HTR-8/SVneo (cell line): ENCODE measurements around the gene C2orf76.
A peak's percentile ranks its signal among the peaks of the same experiment; 100 is the strongest.
"Not testable (repeated sequence)": the region's sequence is repeated elsewhere in the genome, so short reads cannot be mapped to it uniquely, and the experiment has no call there.

Experiments
- DNase-seq: peaks from one replicate; pipeline ENCODE4 v3.0.0; 2011; ENCODE audit warnings: low spot score, mixed read lengths; ENCODE audit not compliant: insufficient read length
- FAIRE-seq: peaks from 2 replicates; lab custom pipeline; 2011; peaks lifted over from hg19 to GRCh38; lab: Jason Lieb, UNC

The C2orf76 gene

DNA sequence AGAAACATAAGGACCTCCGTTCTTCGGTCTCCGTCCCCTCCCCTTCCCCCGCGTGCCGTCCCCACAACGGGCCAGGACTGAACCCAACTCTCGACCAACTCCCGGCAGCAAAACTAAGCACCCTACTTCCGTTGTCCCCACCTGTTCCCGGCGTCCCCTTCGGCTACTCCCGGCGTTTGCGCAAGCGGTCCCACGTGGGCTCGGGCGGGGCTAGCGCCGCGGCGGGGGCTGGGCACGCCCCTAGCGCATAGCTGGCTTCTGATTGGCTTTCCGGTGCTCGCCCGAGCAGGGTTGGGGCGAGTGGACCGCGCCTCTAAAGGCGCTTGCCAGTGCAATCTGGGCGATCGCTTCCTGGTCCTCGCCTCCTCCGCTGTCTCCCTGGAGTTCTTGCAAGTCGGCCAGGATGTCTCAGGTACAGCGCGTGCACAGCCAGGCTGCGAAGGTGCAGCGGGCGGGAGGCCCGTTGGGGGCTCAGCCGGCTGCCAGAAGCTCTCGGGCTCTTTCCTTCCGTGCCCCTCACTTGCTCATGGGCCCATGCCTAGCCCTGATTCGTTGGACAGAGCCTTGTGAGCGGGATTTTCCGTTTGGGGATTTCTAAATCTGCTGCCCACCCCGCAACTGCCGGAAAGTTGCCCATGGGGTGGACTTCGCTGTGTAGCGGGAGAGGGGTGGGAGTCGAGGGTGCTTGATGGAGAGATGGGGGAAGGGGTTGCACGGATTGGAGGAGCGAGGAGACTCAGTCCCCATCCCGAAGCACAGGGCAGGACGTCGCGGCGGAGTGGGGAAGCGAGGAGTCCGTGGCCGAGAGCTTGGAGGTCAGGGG is at the start of gene C2orf76, which contains the start of gene DBI:
C2orf76 (minus strand) TSS at position 186 of the 823 bp plus-strand sequence. CDS start 26,875 bp downstream, outside the sequence.
DBI (plus strand) TSS at position 329 of the 823 bp plus-strand sequence; CDS start at position 404, 75 bp downstream.
- DNase-seq: peak; percentile 94
- peak; percentile 82 for FAIRE-seq

DNA sequence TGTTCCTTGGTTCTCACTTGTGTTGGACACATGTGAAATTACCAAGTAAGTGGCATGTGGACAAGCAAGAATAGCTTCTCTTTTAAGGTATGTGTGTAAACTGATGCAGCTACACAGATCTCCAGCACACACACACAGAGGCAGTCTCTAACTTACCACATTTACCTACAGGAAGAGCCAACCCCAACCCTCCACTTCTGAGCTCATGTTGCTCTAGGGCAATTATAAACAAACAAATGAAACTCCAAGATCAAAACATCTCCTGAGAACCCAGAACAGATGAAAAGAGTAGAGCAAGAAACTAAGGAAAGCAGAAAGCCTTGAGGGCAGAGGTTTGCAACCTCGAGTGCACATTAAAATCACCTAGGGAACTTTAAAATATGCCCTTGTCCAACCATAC is 49.0 kb upstream of the C2orf76 start:
- FAIRE-seq (no peak), DNase-seq (no peak)

DNA sequence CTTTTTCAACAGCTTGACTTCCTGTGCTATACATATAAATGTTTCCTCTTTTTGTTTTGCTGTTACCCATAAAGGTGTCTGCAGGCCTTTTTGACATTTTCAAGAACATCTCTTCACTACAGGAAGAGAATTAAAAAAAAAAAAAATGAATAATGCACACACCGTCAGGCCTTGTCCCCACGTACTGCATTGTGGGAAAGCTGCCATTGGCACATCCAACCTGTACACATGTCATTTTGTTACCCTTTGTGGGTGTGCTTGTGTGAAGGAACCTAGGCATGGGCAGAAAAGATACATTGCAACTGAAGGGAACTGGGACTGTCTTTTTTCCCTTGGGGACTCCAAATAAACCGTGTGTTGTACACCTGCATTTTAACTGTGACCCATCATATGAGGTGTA is 48.3 kb upstream of the C2orf76 start:
- FAIRE-seq: no peak

DNA sequence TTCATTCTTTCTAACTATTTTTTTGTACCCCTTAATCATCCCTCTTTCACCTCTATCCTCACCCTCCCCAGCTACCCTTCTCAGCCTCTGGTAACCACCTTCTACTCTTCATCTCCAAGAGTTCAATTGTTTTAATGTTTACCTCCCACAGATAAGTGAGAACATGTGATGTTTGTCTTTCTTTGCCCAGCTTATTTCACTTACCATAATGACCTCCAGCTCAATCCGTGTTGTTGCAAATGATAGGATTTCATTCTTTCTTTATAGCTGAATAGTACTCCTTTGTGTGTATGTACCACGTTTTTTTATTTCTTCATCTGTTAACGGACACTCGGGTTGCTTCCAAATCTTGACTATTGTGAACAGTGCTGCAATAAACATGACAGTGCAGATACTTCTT is 42.9 kb upstream of the C2orf76 start:
- DNase-seq (no peak), FAIRE-seq (no peak)

More for the DNA sequence above, 48.3 kb upstream of the C2orf76 start:
- DNase-seq: no peak

DNA sequence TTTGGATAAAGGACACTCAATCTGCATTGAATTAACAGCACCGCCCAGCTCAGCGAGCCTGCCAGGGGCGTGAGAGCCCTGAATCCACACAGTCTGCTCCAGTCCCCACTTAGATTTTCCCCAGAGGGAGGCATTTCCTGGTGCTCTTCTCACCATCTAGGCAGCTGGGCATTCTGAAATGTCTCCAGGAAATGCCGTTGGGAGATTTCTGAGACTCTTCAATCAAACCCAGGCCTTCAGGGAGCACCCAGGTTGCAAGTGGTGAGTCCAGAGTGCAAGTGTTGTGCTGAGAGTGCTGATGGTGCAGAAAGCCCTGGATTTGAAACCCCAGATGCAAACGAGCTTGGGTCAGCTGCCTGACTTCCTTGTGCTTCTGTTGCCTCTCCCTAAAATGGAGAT is 41.6 kb upstream of the C2orf76 start:
- no peak for FAIRE-seq
- no peak for DNase-seq

DNA sequence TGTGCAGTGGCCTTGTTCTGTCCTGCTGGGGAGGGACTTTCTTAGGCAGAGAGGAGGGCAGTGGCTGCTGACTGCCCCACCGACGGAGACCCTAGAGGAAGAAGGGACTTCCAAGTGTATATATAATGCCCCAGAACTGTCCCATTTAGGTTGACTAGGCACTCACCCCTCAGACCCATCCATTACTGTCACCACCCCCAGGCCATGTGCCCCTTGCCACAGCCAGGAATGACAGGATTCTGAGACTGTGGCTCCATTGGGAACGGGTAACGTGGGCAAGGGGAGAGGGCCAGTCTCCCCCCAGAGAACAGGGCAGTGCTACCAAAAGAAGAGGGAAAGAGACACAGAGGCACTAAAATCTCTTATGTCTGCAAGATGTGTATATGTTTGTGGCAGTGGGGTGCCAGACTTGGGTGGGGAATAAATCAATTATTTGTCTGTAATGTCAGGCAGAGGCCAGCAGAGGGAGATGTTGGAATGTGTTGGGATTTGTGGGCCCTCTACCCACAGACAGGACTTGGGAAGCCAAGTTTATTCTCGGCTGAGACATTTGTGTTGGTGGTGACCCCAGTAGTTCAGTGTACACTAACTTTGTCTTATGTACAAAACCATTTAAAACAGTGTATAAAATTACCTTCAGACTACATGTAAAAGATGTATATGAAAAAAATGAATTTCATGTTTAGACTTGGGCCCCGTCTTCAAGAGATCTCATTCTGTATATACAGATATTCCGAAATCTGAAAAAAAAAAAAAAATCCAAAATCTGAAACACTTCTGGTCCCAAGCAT is 41.0 kb upstream of the C2orf76 start:
- DNase-seq (peak; percentile 63), FAIRE-seq (peak; percentile 48)

DNA sequence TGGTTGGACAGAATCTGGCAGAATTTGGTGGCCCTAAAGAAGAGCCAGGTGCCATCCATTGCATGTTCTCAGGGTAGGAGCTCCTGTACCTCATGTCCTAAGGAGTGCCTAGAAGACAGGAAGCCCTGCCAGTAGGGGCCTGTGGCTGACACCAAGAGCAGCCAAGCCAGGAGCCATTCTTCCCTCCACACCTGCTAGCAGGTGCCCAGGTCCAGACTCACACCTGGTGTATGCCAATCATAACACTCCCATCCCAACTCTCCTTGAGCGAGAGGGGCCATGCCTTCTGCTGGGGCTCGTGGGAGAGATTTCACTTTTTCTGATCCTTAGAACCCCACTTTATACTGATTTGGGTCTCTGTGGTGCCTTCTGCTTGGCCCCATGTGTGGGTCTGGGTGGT is 38.5 kb upstream of the C2orf76 start:
- DNase-seq: no peak
- FAIRE-seq: no peak

DNA sequence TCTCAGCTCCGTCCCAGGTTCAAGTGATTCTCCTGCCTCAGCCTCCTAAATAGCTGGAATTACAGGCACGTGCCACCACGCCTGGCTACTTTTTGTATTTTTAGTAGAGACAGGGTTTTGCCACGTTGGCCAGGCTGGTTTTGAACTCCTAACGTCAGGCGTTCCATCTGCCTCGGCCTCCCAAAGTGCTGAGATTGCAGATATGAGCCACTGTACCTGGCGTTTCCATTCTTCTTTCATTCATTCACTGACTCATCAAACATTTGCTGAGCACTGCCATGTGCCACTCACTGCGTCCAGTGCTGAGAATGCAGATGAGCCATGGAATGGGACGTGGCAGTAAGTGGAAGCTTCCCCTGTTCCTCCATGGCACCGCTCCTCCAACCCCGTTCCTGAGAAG is 37.0 kb upstream of the C2orf76 start:
- not testable (repeated sequence) for DNase-seq, FAIRE-seq

DNA sequence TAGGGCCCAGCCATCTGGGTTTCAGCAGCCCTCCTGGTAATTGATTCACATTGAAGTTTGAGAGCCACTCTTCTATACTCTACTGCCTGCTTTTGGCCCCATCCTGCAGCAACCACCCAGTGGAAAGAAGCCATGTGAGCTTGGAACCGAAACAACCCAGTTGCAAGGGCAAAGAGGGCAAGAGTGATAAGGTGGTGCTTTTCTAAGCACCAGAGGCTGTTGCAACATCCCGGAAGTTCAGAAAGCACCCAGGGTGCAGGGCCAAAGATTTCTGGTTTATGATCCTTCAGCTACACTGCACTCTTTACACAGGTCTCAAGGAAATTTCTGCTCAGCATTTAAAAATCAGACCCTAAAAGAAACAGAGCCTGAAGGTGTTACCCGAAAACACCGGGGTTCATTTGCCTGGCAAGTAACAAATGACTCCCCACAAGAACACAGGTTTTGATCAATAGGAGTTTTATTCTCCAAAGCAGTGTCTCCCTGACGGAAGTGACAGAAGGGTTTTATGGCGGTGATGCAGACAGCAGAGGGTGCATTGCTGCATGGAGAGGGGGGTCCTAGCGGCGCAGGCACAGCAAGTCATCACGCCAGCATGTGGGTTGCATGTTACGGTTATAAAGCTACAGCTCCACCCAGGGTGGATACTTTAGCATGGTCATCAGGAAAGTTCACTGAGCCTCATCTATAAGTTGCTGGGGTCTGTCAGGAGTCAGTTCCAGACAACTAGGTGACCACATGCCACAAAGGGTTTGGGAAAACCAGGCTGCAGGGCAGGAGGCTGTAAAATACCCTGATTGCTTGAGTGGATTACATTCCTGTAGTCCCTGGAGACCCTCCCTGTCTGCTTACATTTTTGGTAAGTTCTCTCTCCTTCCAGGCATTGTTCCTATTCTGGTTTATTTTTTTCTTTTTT is 36.3 kb upstream of the C2orf76 start:
- DNase-seq (no peak), FAIRE-seq (no peak)

DNA sequence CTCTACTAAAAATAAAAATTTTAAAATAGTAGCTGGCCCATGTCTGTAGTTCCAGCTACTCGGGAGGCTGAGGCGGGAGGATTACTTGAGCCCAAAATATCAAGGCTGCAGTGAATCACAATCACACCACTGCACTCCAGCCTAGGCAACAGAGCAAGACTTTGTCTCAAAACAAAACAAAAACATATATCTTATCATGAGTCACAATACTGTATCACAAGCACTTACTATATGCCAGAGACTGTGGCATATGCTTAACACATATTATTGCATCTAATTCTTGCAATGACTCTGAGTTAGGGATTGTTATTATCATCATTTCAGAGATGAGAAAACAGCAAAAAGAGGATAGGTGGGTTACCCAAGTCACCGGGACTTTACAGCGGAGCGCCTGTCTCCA is 35.5 kb upstream of the C2orf76 start:
- FAIRE-seq (no peak), DNase-seq (no peak)

DNA sequence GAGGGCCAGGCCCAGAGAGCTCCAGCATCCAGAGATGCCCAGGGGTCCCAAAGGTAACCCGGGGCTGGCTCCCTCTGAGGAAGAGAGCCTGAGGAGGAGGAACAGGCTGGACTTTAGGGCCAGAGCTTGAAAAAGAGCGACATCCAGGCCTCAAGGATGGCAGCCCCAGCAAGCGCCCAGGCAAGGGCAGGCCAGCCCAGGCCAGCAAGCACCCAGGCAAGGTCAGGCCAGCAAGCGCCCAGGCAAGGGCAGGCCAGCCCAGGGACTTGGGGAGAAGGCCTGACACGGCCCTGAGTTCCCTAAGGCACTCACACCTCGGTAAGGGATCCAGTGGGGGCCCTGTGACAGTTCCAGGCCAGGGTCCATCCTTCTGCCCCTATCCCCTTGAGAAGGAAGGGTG is 30.6 kb upstream of the C2orf76 start:
- DNase-seq (no peak), FAIRE-seq (no peak)

DNA sequence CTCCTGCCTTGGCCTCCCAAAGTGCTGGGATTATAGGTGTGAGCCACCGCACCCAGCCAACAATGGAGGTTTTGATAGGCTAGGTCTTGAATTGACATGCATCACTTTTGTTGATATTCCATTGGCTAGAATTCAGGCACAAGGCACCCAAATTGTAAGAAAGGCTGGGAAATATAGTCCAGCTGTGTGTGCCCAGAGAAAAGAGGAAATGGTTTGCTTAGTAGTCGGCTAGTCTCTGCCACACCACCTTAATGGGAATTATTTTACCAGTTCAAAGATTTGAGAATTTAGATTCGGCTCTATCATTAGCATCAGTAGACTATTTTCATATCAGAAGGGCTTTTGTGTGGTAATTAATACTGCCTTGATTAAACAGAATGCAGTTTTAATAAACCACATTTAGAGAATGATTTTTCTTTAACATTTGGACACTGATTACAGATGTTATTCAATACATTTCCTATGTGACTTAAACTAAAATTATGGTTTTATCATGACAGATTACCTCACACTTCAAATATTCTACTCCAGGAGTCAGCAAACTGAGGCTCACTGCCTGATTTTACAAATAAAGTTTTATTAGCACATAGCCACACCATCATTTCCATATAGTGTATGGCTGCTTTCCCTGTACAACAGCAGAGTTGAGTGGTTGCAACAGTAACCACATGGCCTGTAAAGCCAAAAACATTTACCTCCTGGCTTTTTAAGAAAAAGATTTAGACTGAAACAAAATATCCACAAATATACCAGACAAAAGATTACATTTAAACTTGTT is 27.5 kb upstream of the C2orf76 start:
- DNase-seq (no peak), FAIRE-seq (no peak)

DNA sequence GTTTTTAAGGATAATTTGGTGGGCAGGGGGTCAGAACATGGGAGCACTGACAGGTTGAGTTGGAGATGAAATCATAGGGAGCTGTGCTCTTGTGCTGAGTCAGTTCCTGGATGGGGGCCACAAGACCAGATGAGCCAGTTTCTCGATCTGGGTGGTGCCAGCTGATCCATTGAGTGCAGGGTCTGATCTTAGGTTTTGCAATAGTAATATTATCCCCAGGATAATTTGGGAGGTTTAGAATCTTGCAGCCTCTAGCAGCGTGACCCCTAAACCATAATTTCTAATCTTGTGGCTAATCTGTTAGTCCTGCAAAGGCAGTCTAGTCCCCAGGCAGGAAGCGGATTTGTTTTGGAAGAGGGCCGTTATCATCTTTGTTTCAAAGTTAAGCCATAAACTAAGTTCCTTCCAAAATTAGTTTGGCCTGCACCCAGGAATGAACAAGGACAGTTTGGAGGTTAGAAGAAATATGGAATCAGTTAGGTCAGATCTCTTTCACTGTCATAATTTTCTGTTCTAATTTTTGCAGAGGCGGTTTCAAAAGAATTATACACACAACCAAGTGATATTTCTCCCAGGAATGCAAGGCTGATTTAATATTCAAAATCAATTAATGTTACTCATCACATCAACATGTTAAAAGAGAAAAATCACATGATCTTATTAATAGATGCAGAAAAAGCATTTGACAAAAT is 23.1 kb upstream of the C2orf76 start:
- FAIRE-seq (no peak), DNase-seq (no peak)

DNA sequence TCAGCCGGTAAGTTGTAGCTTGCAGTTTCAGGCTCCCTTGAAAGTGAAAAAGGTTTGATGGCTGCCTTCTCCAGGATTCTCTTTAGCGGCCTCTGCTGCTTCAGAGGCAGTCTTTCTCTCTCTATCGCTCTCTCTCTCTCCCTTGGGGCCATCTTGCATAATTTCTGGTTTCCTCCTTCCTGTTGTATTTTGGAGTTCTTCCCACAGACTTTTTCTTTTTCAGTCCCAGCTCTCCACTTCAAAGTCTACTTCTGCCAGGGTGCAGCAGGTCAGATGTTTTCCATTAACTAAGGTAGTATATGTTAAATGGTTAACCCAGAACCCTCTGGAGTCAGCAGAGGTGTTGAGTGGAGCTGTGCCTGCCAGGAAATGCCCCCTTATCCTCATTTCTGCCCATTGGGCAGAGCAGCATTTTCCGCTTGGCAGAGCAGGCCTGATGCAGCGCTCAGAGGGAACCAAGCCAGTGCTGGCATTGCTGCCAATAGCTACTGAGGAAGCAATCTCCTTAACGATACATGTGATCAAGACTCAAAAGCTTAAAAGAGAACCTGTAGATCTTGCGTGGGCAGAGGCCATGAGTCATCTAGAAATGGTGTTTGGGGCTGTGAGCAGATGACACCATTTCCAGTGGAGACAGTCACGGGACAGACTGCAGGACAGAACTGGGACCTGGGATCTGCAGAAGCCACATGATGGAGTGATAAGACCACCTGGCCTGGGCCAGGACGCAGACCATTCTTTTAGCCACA is 20.9 kb upstream of the C2orf76 start:
- FAIRE-seq: no peak
- no peak for DNase-seq

DNA sequence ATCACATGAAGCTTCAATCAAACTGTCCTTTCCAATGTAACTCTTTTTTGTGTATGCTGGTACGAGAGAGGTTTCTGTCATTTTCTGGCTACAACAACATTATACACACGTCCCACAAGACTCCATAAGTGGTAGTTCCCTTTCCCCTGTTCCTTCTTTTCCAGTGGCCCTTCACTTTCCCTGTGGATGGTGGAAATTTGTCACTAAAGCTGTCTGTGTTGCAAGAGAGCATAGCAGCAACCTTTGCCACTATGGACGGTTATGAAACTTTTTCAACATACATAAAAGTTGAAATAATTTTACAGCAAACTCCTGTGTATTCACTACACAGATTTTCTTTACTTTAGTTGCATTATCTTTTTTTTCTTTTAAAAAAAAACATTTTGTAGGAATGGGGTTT is 18.8 kb upstream of the C2orf76 start:
- no peak for DNase-seq
- no peak for FAIRE-seq

DNA sequence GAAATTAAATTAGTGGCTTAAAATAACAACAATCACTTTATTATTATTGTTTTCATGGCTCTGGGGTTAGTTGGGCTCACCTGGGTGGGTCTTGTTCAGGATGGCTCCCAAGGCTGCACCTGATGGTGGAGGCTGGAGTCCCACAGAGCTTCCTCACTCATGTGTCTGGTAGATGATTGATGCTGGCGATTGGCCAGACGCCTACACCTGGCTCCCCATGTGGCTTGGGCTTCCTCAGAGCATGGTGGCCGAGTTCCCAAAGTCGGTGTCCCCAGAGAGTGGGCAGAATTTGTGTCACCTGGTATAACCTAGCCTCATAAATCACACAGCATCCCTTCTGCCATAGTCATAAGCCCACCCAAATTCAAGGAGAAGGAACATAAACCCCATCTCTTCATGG is 18.3 kb upstream of the C2orf76 start:
- FAIRE-seq (no peak), DNase-seq (no peak)

DNA sequence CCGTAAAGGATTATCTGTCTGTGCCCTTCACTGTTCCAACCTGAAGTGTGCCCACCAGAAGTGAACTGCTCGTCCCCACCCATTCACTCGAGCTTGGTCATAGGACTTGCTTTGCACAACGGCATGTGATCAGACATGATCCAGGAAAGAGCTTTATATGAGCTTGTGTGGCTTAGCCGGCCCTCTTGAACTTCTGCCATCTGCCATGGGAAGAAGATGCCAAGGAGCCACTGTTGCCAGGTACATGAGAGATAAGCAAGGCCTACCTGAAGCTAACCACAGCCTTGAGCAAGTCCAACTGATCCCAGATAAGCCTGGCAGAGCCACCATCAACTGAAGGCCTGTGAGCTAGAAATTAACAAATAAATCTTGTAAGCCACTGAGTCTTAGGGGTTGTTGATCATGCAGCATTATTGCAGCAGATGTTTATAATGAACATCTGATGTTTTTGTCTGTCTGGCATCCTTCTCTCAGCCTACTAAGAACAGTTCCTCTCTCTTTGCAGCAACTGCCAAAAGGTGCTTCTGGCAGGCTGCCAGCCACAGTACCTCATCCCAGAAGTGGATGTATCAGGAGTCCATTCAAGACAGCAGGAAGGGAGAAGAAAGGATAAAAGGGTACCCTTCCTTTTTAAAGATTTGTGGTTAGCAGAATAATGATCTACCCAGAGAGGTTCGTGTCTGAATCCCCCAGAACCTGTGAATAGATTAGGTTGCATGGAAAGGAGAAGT is 16.9 kb upstream of the C2orf76 start:
- no peak for DNase-seq
- no peak for FAIRE-seq

DNA sequence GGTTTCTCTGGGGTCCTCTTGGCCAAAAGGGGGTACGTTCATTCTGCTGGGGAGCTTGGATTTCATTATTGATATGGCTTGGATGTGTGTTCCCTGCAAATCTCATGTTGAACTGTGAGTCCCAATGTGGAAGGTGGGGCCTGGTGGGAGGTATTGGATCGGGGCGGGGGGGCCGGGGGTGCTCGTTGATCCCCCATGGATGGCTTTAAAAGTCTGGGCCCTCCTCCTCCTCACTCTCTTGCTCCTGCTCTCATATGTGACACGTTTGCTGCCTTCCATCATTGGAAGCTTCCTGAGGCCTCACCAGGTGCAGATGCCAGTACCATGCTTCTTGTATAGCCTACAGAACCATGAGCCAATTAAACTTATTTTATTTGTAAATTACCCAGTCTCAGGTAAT is 11.9 kb upstream of the C2orf76 start:
- DNase-seq (no peak), FAIRE-seq (no peak)
